ENCODE measurements around the gene ZC3H13.
A peak's percentile ranks its signal among the peaks of the same experiment; 100 is the strongest.

ZC3H13 gene

GRCh38 chr13:45954836-45955800 lies 97.4 kb downstream of the ZC3H13 start:
- TF ChIP-seq CEBPB (IDR thresholded peaks at IDR 0.05) (peak; percentile 89), MAX (IDR thresholded peaks at IDR 0.05) (no peak), TEAD4 (IDR thresholded peaks at IDR 0.05) (peak; percentile 31; the same call in 1 of the 2 replicates), REST (IDR thresholded peaks at IDR 0.05; ENCODE audit: low read depth) (no peak), FOXM1 (IDR thresholded peaks at IDR 0.05; ENCODE audit: borderline replicate concordance, low read depth) (no peak), CREB1 (IDR thresholded peaks at IDR 0.05; ENCODE audit: low read depth) (no peak), NFIC (IDR thresholded peaks at IDR 0.05) (peak; percentile 25; the same call in 1 of the 2 replicates), TAF1 (IDR thresholded peaks at IDR 0.05; ENCODE audit: low read depth) (no peak), USF1 (IDR thresholded peaks at IDR 0.05) (no peak), EP300 (IDR thresholded peaks at IDR 0.05; ENCODE audit: borderline replicate concordance) (no peak), YY1 (IDR thresholded peaks at IDR 0.05; ENCODE audit: low read depth) (no peak), EGR1 (IDR thresholded peaks at IDR 0.05) (no peak), TCF12 (IDR thresholded peaks at IDR 0.05; ENCODE audit: low read depth) (peak; percentile 22; the same call in 1 of the 2 replicates), RAD21 (IDR thresholded peaks at IDR 0.05; ENCODE audit: low read depth) (no peak), ZBTB7A (IDR thresholded peaks at IDR 0.05; ENCODE audit: low read depth) (no peak)

GRCh38 chr13:45953082-45953481 lies 99.5 kb downstream of the ZC3H13 start:
- TF ChIP-seq EP300 (IDR thresholded peaks at IDR 0.05; ENCODE audit: borderline replicate concordance) (no peak), YY1 (IDR thresholded peaks at IDR 0.05; ENCODE audit: low read depth) (no peak), NFIC (IDR thresholded peaks at IDR 0.05) (no peak), USF1 (IDR thresholded peaks at IDR 0.05) (no peak), CREB1 (IDR thresholded peaks at IDR 0.05; ENCODE audit: low read depth) (no peak), TEAD4 (IDR thresholded peaks at IDR 0.05) (no peak), TAF1 (IDR thresholded peaks at IDR 0.05; ENCODE audit: low read depth) (no peak), REST (IDR thresholded peaks at IDR 0.05; ENCODE audit: low read depth) (no peak), FOXM1 (IDR thresholded peaks at IDR 0.05; ENCODE audit: borderline replicate concordance, low read depth) (no peak), ZBTB7A (IDR thresholded peaks at IDR 0.05; ENCODE audit: low read depth) (no peak), TCF12 (IDR thresholded peaks at IDR 0.05; ENCODE audit: low read depth) (no peak), EGR1 (IDR thresholded peaks at IDR 0.05) (no peak), MAX (IDR thresholded peaks at IDR 0.05) (no peak), RAD21 (IDR thresholded peaks at IDR 0.05; ENCODE audit: low read depth) (no peak), CEBPB (IDR thresholded peaks at IDR 0.05) (no peak)

- TF ChIP-seq MAX (IDR thresholded peaks at IDR 0.05) (no peak), CREB1 (IDR thresholded peaks at IDR 0.05; ENCODE audit: low read depth) (no peak)
These were observed 100.8 kb downstream of the ZC3H13 start for GRCh38 chr13:45951724-45952123.

- no peak for TF ChIP-seq ZBTB7A (IDR thresholded peaks at IDR 0.05; ENCODE audit: low read depth)
- TF ChIP-seq YY1 (IDR thresholded peaks at IDR 0.05; ENCODE audit: low read depth), result no peak
- TF ChIP-seq RAD21 (IDR thresholded peaks at IDR 0.05; ENCODE audit: low read depth), result no peak
- no peak for TF ChIP-seq CEBPB (IDR thresholded peaks at IDR 0.05)
- no peak for TF ChIP-seq NFIC (IDR thresholded peaks at IDR 0.05)
- TF ChIP-seq FOXM1 (IDR thresholded peaks at IDR 0.05; ENCODE audit: borderline replicate concordance, low read depth), result no peak
- no peak for TF ChIP-seq CREB1 (IDR thresholded peaks at IDR 0.05; ENCODE audit: low read depth)
- TF ChIP-seq TCF12 (IDR thresholded peaks at IDR 0.05; ENCODE audit: low read depth), result no peak
- no peak for TF ChIP-seq MAX (IDR thresholded peaks at IDR 0.05)
These were observed 101.4 kb downstream of the ZC3H13 start for GRCh38 chr13:45951166-45951565.

GRCh38 chr13:45950386-45951000 lies 102.1 kb downstream of the ZC3H13 start:
- TF ChIP-seq TCF12 (IDR thresholded peaks at IDR 0.05; ENCODE audit: low read depth) (no peak), CEBPB (IDR thresholded peaks at IDR 0.05) (no peak), TAF1 (IDR thresholded peaks at IDR 0.05; ENCODE audit: low read depth) (no peak), REST (IDR thresholded peaks at IDR 0.05; ENCODE audit: low read depth) (no peak), EGR1 (IDR thresholded peaks at IDR 0.05) (no peak), TEAD4 (IDR thresholded peaks at IDR 0.05) (no peak), NFIC (IDR thresholded peaks at IDR 0.05) (no peak), FOXM1 (IDR thresholded peaks at IDR 0.05; ENCODE audit: borderline replicate concordance, low read depth) (no peak)

Data from Ishikawa (cell line).